ENCODE results near the gene KBTBD7. TPM values are rescaled to one million over a fixed set of nuclear protein-coding genes. Genes with fewer than 3 reads are reported as not detected.
A peak's percentile ranks its signal among the peaks of the same experiment; 100 is the strongest.

Gene KBTBD7
- total RNA-seq, result 10 to 100 TPM in 1 of 4 donors, 1 to 10 TPM in 3; 6.5 to 10.3 (median 8.6) TPM

GRCh38 chr13:41193919-41194824, at the start of gene KBTBD7:
Gene KBTBD7 (minus strand): TSS chr13:41194569. CDS start chr13:41194257, 312 bp downstream.
- ATAC-seq, result peak; percentile 98
- H3K9me3 ChIP-seq, result no peaks in the 10 kb centered on the region
- H3K27me3 ChIP-seq, result no peaks in the 10 kb centered on the region
- TF ChIP-seq EP300 (IDR thresholded peaks at IDR 0.05) (no peak), POLR2A (IDR thresholded peaks at IDR 0.05) (peak; percentile 46 to 64), POLR2AphosphoS5 (IDR thresholded peaks at IDR 0.05) (peak; percentile 86), CTCF (IDR thresholded peaks at IDR 0.05) (peak in 2 of 4 experiments; percentile 19 to 20)
- WGBS, 2 donors (ENCODE audit: low coverage in 1 of 2), result 17 to 50% methylated on average over 1 to 2 of the region's 66 CpGs
- peaks cover 0 to 29% (median 12%) of the 10 kb centered on the region in 3 donors for H3K4me1 ChIP-seq
- no peaks in the 10 kb centered on the region for H3K36me3 ChIP-seq
- peak within 1 kb of the TSS; percentile 56 to 85 for H3K4me3 ChIP-seq
- peak within 1 kb of the TSS; percentile 52 to 93 (median 90) for H3K27ac ChIP-seq

- WGBS, 2 donors (ENCODE audit: low coverage in 1 of 2), result 68% methylated on average over 4 of the region's 4 CpGs; no CpG with 5 or more reads in 1 of the 2 donors
- H3K36me3 ChIP-seq, result peaks cover 0 to 29% of the 10 kb centered on the region in 2 donors
- H3K27me3 ChIP-seq, result no peaks in the 10 kb centered on the region
- TF ChIP-seq EP300 (IDR thresholded peaks at IDR 0.05), result no peak
- no peak for TF ChIP-seq POLR2A (IDR thresholded peaks at IDR 0.05)
- TF ChIP-seq POLR2AphosphoS5 (IDR thresholded peaks at IDR 0.05), result no peak
- TF ChIP-seq CTCF (IDR thresholded peaks at IDR 0.05), result no peak
- no peaks in the 10 kb centered on the region for H3K9me3 ChIP-seq
- H3K4me3 ChIP-seq, result no peak overlapping the region
- H3K4me1 ChIP-seq, result peaks cover 0 to 27% (median 0%) of the 10 kb centered on the region in 3 donors
- ATAC-seq, result no peak
- H3K27ac ChIP-seq, result no peak overlapping the region
These were observed 47.3 kb upstream of the KBTBD7 start for GRCh38 chr13:41241626-41242025.

- 73 to 89% methylated on average over 1 of the region's 1 CpG for WGBS, 2 donors (ENCODE audit: low coverage in 1 of 2)
- no peaks in the 10 kb centered on the region for H3K27me3 ChIP-seq
- no peak for ATAC-seq
- H3K4me3 ChIP-seq, result no peak overlapping the region
- H3K36me3 ChIP-seq, result peaks cover 0 to 60% of the 10 kb centered on the region in 2 donors
- TF ChIP-seq EP300 (IDR thresholded peaks at IDR 0.05) (no peak), POLR2A (IDR thresholded peaks at IDR 0.05) (no peak), POLR2AphosphoS5 (IDR thresholded peaks at IDR 0.05) (no peak), CTCF (IDR thresholded peaks at IDR 0.05) (no peak)
- no peak overlapping the region for H3K27ac ChIP-seq
- H3K4me1 ChIP-seq, result no peaks in the 10 kb centered on the region
- H3K9me3 ChIP-seq, result no peaks in the 10 kb centered on the region
These were observed 42.0 kb upstream of the KBTBD7 start for GRCh38 chr13:41236369-41236768.

GRCh38 chr13:41232578-41233480, 38.5 kb upstream of the KBTBD7 start:
- TF ChIP-seq EP300 (IDR thresholded peaks at IDR 0.05) (no peak), POLR2AphosphoS5 (IDR thresholded peaks at IDR 0.05) (no peak), POLR2A (IDR thresholded peaks at IDR 0.05) (no peak), CTCF (IDR thresholded peaks at IDR 0.05) (no peak)
- Histone ChIP-seq H3K27me3 (no peaks in the 10 kb centered on the region), H3K4me1 (no peaks in the 10 kb centered on the region), H3K36me3 (peaks cover 0 to 65% of the 10 kb centered on the region in 2 donors), H3K9me3 (no peaks in the 10 kb centered on the region), H3K4me3 (no peak overlapping the region), H3K27ac (no peak overlapping the region)
- 63 to 80% methylated on average over 4 of the region's 4 CpGs for WGBS, 2 donors (ENCODE audit: low coverage in 1 of 2)
- no peak for ATAC-seq
